PC-3 (cell line): ENCODE results near the gene ZNF208. TPM values are rescaled to one million over a fixed set of nuclear protein-coding genes. Genes with fewer than 3 reads are reported as not detected.
A peak's percentile ranks its signal among the peaks of the same experiment; 100 is the strongest.
"Not testable (repeated sequence)": the region's sequence is repeated elsewhere in the genome, so short reads cannot be mapped to it uniquely, and the experiment has no call there.

Experiments
- ATAC-seq: fragments of 200-7000 bp; cut with Tn5 transposase; 2 replicates; pipeline ENCODE4 v1.9.1; 2020; ENCODE audit warnings: mild to moderate bottlenecking, moderate library complexity
- BruUV-seq: library from RNA; stranded (reverse); fragments of 400-500 nt; replicated peaks from 2 replicates; lab custom pipeline; 2021; lab: Mats Ljungman, UMichigan
- CTCF ChIA-PET: fragments of 300-600 bp; sonication (Branson Sonifier 250); formaldehyde crosslinking; loops from one replicate; lab custom pipeline; 2022; ENCODE audit warnings: antibody characterized with exemption; lab: Charles Lee
- POLR2A ChIA-PET: fragments of 300-600 bp; sonication (Branson Sonifier 250); formaldehyde crosslinking; loops from one replicate; lab custom pipeline; 2022; ENCODE audit warnings: antibody characterized with exemption; ENCODE audit not compliant: unreplicated experiment; lab: Charles Lee
- DNase-seq: peaks from one replicate; pipeline ENCODE4 v3.0.0-alpha.2; 2015
- H2AFZ ChIP-seq: fragments of 300-600 bp; sonication (generic); 2 replicates; pipeline ENCODE4 v1.6.0; 2016; ENCODE audit warnings: antibody characterized with exemption, low read length
- H3F3A ChIP-seq: fragments of 300-600 bp; sonication (generic); one replicate; pipeline ENCODE4 v1.6.0; 2017; ENCODE audit warnings: antibody characterized with exemption, low read length, control low read depth, mild to moderate bottlenecking; ENCODE audit not compliant: unreplicated experiment
- H3K27ac ChIP-seq: fragments of 300-600 bp; sonication (generic); 2 replicates; pipeline ENCODE4 v1.5.1; 2016; ENCODE audit warnings: mild to moderate bottlenecking, low read length
- H3K27me3 ChIP-seq: fragments of 300-600 bp; sonication (generic); 2 replicates; pipeline ENCODE4 v1.6.1; 2016; ENCODE audit warnings: low read length, mixed read lengths
- H3K36me3 ChIP-seq: fragments of 300-600 bp; sonication (generic); 2 replicates; pipeline ENCODE4 v1.6.1; 2016; ENCODE audit warnings: low read depth, mixed run types, low read length, mixed read lengths
- H3K4me1 ChIP-seq: fragments of 300-600 bp; sonication (generic); 2 replicates; pipeline ENCODE4 v1.5.1; 2016; ENCODE audit warnings: low read length; ENCODE audit not compliant: insufficient read depth
- H3K4me2 ChIP-seq: fragments of 300-600 bp; sonication (generic); 2 replicates; pipeline ENCODE4 v1.6.0; 2016; ENCODE audit warnings: low read length
- H3K4me3 ChIP-seq: fragments of 300-600 bp; sonication (generic); 2 replicates; pipeline ENCODE4 v1.5.1; 2016; ENCODE audit warnings: mild to moderate bottlenecking, low read length, mixed read lengths
- H3K79me2 ChIP-seq: fragments of 300-600 bp; sonication (generic); 2 replicates; pipeline ENCODE4 v1.6.1; 2017; ENCODE audit warnings: low read length, mixed read lengths
- H3K9ac ChIP-seq: fragments of 300-600 bp; sonication (generic); 2 replicates; pipeline ENCODE4 v1.6.0; 2016; ENCODE audit warnings: mild to moderate bottlenecking, low read length
- H3K9me2 ChIP-seq: fragments of 300-600 bp; sonication (generic); replicated peaks from 2 replicates; pipeline ENCODE4 v1.6.1; 2016; ENCODE audit warnings: mixed run types, low read length, mixed read lengths
- H3K9me3 ChIP-seq: fragments of 300-600 bp; sonication (generic); 2 replicates; pipeline ENCODE4 v1.6.1; 2016; ENCODE audit warnings: low read length, mixed read lengths
- H4K20me1 ChIP-seq: fragments of 300-600 bp; sonication (generic); 2 replicates; pipeline ENCODE4 v1.6.1; 2016; ENCODE audit warnings: low read length, mixed read lengths
- EZH2 ChIP-seq: fragments of 300-600 bp; sonication (generic); IDR thresholded peaks from one replicate; pipeline ENCODE4 v1.6.1; 2017; ENCODE audit warnings: antibody characterized with exemption, mild to moderate bottlenecking, low read length; ENCODE audit not compliant: unreplicated experiment
- EZH2phosphoT487 ChIP-seq: fragments of 300-600 bp; sonication (generic); IDR thresholded peaks from 2 replicates; pipeline ENCODE4 v1.6.1; 2018; ENCODE audit warnings: mild to moderate bottlenecking, antibody characterized with exemption, low read length, borderline replicate concordance
- intact Hi-C: fragments of 100-400 bp; cut with micrococcal nuclease; formaldehyde crosslinking; loops from 2 replicates; pipeline ENCODE4 v1.9.0; 2023
- total RNA-seq: library from RNA; depleted of rRNA; stranded (reverse); fragments of >200 nt; gene quantifications from 2 replicates; pipeline ENCODE4 v1.2.3, GENCODE V29; 2014
- TF ChIP-seq, protein P1 (sequence below): fragments of 300-600 bp; sonication (generic); conservative IDR thresholded peaks from 2 replicates; pipeline ENCODE4 v1.5.1; 2017; ENCODE audit warnings: antibody characterized with exemption, low read depth, mild to moderate bottlenecking, low read length

Gene ZNF208
- total RNA-seq, 1 experiment from 2014 or later = not detected

DNA sequence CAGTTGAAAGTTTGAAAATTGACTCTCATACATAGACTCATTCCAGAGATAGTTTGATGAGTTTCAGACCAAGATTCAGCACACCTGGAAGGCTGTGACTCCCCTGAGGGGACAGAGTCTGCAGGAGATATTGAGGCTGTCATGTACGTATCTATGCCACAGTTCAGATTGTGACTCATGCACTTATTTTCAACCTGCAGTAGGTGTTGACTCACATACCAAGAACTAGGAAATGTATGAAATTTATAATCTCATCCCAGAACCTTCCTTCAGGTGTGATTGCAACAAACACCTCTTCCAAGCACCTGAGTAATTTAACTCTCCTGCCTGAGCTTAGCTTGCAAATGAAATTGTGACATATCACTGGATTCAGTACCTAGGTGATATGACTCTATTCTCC lies 110.3 kb downstream of the ZNF208 start:
- Histone ChIP-seq H3K9me3 (peaks cover 25% of the 10 kb centered on the region), H3K9ac (no peak overlapping the region), H3K4me3 (no peak overlapping the region), H3F3A (no peaks in the 10 kb centered on the region), H4K20me1 (no peaks in the 10 kb centered on the region), H3K9me2 (no peaks in the 10 kb centered on the region), H3K4me2 (no peak overlapping the region), H3K27me3 (no peaks in the 10 kb centered on the region), H2AFZ (no peak overlapping the region), H3K36me3 (no peaks in the 10 kb centered on the region), H3K4me1 (no peaks in the 10 kb centered on the region), H3K79me2 (no peaks in the 10 kb centered on the region), H3K27ac (no peak overlapping the region)
- intact Hi-C loops = no loop called here
- ChIA-PET CTCF (no interaction called here), POLR2A (no interaction called here)
- DNase-seq (no peak), ATAC-seq (no peak)
- TF ChIP-seq EZH2phosphoT487 (no peak), EZH2 (no peak)
- TF ChIP-seq, protein P1, sequence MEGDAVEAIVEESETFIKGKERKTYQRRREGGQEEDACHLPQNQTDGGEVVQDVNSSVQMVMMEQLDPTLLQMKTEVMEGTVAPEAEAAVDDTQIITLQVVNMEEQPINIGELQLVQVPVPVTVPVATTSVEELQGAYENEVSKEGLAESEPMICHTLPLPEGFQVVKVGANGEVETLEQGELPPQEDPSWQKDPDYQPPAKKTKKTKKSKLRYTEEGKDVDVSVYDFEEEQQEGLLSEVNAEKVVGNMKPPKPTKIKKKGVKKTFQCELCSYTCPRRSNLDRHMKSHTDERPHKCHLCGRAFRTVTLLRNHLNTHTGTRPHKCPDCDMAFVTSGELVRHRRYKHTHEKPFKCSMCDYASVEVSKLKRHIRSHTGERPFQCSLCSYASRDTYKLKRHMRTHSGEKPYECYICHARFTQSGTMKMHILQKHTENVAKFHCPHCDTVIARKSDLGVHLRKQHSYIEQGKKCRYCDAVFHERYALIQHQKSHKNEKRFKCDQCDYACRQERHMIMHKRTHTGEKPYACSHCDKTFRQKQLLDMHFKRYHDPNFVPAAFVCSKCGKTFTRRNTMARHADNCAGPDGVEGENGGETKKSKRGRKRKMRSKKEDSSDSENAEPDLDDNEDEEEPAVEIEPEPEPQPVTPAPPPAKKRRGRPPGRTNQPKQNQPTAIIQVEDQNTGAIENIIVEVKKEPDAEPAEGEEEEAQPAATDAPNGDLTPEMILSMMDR = no peak
- BruUV-seq = no TSS peak

DNA sequence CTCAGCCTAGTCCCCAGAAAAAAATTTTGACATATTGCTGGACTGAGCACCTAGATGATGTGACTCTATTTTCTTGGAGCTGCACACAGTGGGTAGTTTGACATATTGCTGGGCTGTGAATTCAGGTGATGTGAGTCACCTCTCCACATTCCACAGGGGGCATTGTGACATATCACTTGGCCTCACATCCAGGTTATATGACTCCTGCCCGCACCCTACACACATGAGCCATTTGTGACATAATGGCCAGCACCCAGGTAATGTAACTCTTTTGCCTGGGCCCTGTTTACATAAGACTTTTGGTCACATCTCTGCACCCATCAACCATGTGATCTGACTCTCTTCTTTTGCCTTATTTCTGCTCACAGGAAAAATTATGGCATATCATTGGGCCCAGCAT lies 119.7 kb downstream of the ZNF208 start:
- no TSS peak for BruUV-seq
- ChIA-PET POLR2A (no interaction called here), CTCF (no interaction called here)
- ATAC-seq (no peak), DNase-seq (peak; percentile 2)
- Histone ChIP-seq H3K79me2 (no peaks in the 10 kb centered on the region), H3K27ac (no peak overlapping the region), H3F3A (no peaks in the 10 kb centered on the region), H4K20me1 (no peaks in the 10 kb centered on the region), H3K9me2 (no peaks in the 10 kb centered on the region), H3K4me1 (no peaks in the 10 kb centered on the region), H3K4me3 (no peak overlapping the region), H3K36me3 (no peaks in the 10 kb centered on the region; the same call in 1 of the 2 replicates), H3K9ac (no peak overlapping the region), H3K4me2 (no peak overlapping the region), H2AFZ (no peak overlapping the region), H3K9me3 (0 out of 2 replicates have a peak, but pooled peaks cover 7% of the 10 kb centered on the region), H3K27me3 (no peaks in the 10 kb centered on the region)
- TF ChIP-seq, protein P1 = no peak
- TF ChIP-seq EZH2 (no peak), EZH2phosphoT487 (no peak)
- intact Hi-C loops = no loop called here

DNA sequence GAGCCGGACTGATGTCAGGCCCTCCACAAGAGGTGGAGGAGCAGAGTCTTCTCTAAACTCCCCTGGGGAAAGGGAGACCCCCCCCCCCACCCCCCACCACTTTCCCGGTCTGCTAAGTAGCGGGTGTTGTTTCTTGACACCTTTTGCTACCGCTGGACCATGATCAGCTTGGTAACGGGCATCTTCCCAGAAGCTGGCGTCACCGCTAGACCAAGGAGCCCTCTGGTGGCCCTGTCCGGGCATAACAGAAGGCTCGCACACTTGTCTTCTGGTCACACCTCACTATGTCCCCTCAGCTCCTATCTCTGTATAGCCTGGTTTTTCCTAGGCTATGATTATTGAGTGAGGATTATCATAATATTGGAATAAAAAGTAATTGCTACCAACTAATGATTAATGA lies 120.7 kb downstream of the ZNF208 start:
- H3K4me3 ChIP-seq, H3K27ac ChIP-seq, H3K9ac ChIP-seq, ATAC-seq, H4K20me1 ChIP-seq, H3K4me1 ChIP-seq, H3K9me3 ChIP-seq, H3K9me2 ChIP-seq, H3F3A ChIP-seq, BruUV-seq, H3K36me3 ChIP-seq, POLR2A ChIA-PET, H3K79me2 ChIP-seq, H3K4me2 ChIP-seq, H2AFZ ChIP-seq, H3K27me3 ChIP-seq, intact Hi-C loops, CTCF ChIA-PET, DNase-seq: not testable (repeated sequence)

DNA sequence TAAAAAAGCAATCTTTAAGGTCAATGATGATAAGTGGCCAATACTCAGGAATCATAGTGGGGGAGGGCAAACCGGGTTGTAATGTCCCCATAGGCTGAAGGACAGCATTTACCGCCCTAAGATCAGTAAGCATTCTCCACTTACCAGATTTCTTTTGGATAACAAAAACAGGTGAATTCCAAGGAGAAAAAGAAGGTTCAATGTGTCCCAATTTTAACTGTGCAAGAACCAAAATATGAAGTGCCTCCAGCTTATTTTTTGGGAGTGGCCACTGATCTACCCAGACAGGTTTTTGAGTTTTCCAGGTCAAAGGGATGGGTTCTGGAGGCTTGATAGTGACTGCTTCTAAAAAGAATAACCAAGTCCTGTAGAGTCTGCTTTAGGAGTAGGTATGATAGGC lies 125.2 kb downstream of the ZNF208 start:
- intact Hi-C loops, H3K9ac ChIP-seq, H3K27ac ChIP-seq, H3K36me3 ChIP-seq, DNase-seq, H3K79me2 ChIP-seq, H3K4me1 ChIP-seq, H3K4me2 ChIP-seq, H4K20me1 ChIP-seq, H2AFZ ChIP-seq, H3K27me3 ChIP-seq, H3K4me3 ChIP-seq, H3K9me3 ChIP-seq, H3K9me2 ChIP-seq, BruUV-seq, ATAC-seq, H3F3A ChIP-seq, CTCF ChIA-PET, POLR2A ChIA-PET: not testable (repeated sequence)

DNA sequence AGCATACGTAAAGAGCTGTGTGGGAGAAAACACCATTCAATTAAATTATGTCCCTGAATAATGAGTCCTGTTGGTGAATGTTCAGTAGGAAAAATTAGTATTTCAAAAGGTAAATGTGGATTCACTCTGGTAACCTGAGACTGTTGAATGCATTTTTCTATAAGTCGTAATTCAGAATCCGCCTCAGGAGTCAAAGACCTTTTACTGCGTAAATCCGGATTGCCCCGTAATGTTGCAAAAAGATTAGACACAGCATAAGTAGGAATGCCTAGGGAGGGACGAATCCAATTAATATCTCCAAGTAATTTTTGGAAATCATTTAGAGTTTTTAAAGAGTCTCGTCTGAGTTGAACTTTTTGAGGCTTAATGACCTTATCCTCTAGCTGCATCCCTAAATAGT lies 126.0 kb downstream of the ZNF208 start:
- H3K36me3 ChIP-seq, BruUV-seq, H3K4me1 ChIP-seq, H3K79me2 ChIP-seq, H3K9me3 ChIP-seq, H3K4me2 ChIP-seq, H3K4me3 ChIP-seq, H3K9me2 ChIP-seq, H4K20me1 ChIP-seq, ATAC-seq, DNase-seq, H3K9ac ChIP-seq, H3F3A ChIP-seq, H3K27ac ChIP-seq, intact Hi-C loops, H3K27me3 ChIP-seq, CTCF ChIA-PET, POLR2A ChIA-PET, H2AFZ ChIP-seq: not testable (repeated sequence)
